ENCODE measurements around the gene DGCR8. TPM values are rescaled to one million over a fixed set of nuclear protein-coding genes. Genes with fewer than 3 reads are reported as not detected.

The DGCR8 gene
- total RNA-seq, 2 experiments from 2014 or later = 35.0 to 38.8 TPM

DNA sequence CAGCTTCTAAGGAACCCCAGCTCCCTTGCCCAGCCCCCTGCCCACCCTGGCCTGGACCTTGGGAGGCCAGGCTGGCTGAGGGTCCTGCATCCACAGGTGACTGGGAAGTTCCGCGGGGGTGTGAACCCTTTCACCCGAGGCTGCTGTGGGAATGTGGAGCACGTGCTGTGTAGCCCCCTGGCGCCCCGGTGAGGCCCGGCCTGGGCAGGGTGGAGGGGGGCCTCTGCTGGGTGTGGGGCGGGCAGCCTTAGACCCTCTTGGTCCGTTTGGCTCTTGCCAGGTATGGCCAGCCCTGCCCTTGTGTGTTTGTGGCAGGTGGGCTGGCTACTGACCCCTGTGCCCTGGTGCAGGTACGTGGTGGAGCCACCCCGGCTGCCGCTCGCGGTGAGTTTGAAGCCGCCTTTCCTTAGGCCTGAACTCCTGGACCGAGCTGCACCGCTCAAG, 60.5 kb downstream of the DGCR8 start:
- ChIA-PET POLR2A (no interaction called here), CTCF (no interaction called here)
- intact Hi-C loops (cut with micrococcal nuclease) = no loop called here
- no peaks in the 10 kb centered on the region for H3K9me3 Mint-ChIP-seq
- H3K27ac Mint-ChIP-seq = no peak overlapping the region
- H3K4me1 Mint-ChIP-seq (ENCODE audit: low read depth) = peaks cover 15% of the 10 kb centered on the region
- no peak overlapping the region for H3K4me3 Mint-ChIP-seq
- TF ChIP-seq CTCF (IDR thresholded peaks at IDR 0.05) = no peak
- no peaks in the 10 kb centered on the region for H3K27me3 Mint-ChIP-seq
- H3K36me3 Mint-ChIP-seq (ENCODE audit: low read depth) = peaks cover 3% of the 10 kb centered on the region
- ATAC-seq = no peak
- no peak for DNase-seq

DNA sequence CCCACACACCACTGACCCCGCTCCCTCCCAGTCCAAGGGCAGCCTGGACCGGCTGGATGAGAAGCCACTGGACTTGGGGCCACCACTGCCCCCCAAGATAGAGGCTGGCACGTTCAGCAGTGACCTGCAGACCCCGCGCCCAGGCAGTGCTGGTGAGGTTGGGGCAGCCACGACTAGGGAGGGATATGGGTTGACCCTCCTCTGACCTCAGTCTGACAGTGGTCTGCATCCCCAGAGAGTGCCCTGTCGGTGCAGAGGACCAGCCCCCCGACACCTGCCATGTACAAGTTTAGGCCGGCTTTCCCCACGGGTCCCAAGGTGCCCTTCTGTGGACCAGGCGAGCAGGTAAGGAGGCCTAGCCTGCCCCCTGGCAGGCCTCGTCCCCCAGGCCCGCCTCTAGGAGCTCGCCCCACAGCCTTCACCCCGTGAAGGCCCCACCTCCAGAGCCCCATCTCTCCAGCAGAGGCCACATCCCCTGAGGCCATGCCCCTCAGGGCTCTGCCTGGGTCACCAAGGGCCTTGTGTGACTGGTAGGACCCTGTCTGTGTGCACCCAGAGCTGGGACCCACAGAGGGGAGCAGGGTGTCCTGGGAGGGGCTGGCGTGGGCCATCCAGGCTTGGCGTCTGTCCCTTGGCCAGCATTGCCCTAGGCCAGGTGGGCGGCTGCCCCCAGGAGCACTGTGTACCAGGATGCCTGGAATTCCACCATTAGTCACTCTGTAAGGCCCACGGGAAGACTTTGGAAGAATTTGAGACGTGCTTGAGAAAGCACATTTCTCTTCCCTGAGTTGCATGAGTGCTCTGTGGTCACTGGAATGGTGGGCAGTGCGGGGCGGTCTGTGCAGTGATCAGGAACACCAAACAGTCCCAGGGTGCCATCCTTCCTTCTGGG, 61.4 kb downstream of the DGCR8 start:
- POLR2A ChIA-PET = no interaction called here
- Mint-ChIP-seq H3K36me3 (ENCODE audit: low read depth) (peaks cover 3% of the 10 kb centered on the region), H3K4me1 (ENCODE audit: low read depth) (peaks cover 11% of the 10 kb centered on the region), H3K4me3 (no peak overlapping the region), H3K27ac (no peak overlapping the region), H3K27me3 (no peaks in the 10 kb centered on the region), H3K9me3 (no peaks in the 10 kb centered on the region)
- CTCF ChIA-PET = no interaction called here
- no peak for ATAC-seq
- no peak for DNase-seq
- no peak for TF ChIP-seq CTCF (IDR thresholded peaks at IDR 0.05)
- intact Hi-C loops (cut with micrococcal nuclease) = no loop called here

- ChIA-PET POLR2A (no interaction called here), CTCF (no interaction called here)
- H3K27ac Mint-ChIP-seq = no peak overlapping the region
- peaks cover 7% of the 10 kb centered on the region for H3K4me1 Mint-ChIP-seq (ENCODE audit: low read depth)
- H3K9me3 Mint-ChIP-seq = no peaks in the 10 kb centered on the region
- H3K36me3 Mint-ChIP-seq (ENCODE audit: low read depth) = peaks cover 3% of the 10 kb centered on the region
- intact Hi-C loops (cut with micrococcal nuclease) = no loop called here
- no peak overlapping the region for H3K4me3 Mint-ChIP-seq
- ATAC-seq (no peak), DNase-seq (no peak)
- TF ChIP-seq CTCF (IDR thresholded peaks at IDR 0.05) = no peak
- no peaks in the 10 kb centered on the region for H3K27me3 Mint-ChIP-seq
These were observed 62.9 kb downstream of the DGCR8 start for GRCh38 chr22:20142711-20143621.

DNA sequence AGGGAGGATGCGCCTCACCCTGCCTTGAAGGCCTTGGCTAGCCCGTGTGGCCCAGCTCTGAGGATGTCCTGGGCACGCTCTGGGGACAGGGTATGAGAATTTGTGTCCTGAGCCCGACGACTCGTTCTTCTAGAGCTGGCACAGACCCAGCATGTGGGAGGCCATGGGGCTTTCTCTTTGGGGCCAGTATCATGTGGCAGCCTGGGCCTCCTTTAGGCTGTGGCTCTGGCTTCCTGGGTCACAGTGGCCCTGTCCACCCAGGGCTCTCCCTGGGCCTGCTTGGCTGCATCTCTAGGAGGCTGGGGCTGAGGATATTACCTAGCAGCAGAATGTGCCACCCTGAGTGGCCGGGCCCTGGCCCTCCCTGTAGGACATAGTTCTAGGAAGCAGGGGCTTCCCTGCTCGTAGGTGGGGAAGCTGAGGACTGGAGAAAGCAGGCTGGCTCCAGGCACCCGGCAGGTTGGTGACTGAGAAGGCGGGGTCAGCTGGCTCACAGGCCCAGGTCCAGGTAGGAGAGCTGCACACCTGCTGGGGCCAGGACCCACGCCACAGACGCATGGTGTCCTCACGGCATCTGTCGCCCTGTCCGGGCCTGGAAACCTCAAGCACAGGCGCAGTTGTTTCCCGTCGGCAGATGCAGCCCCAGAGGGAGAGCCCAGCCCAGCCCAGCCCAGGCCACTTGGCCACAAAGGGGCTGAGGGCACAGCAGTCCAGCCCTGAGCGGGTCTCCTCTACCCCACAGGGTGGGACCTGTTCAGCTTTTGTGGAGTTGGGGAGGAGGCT, 64.0 kb downstream of the DGCR8 start:
- Mint-ChIP-seq H3K4me3 (no peak overlapping the region), H3K27ac (no peak overlapping the region), H3K27me3 (no peaks in the 10 kb centered on the region), H3K9me3 (no peaks in the 10 kb centered on the region), H3K4me1 (ENCODE audit: low read depth) (peaks cover 5% of the 10 kb centered on the region), H3K36me3 (ENCODE audit: low read depth) (peaks cover 3% of the 10 kb centered on the region)
- DNase-seq (no peak), ATAC-seq (no peak)
- intact Hi-C loops (cut with micrococcal nuclease) = no loop called here
- no peak for TF ChIP-seq CTCF (IDR thresholded peaks at IDR 0.05)
- POLR2A ChIA-PET = interaction anchor here (0.6 kb wide), 1 partner anchor 149 kb away, joined by 3 read pairs; no protein-coding TSS in a partner anchor
- CTCF ChIA-PET = no interaction called here
